ENCODE data around the gene SC5D. TPM values are rescaled to one million over a fixed set of nuclear protein-coding genes. Genes with fewer than 3 reads are reported as not detected.

SC5D gene
- total RNA-seq, 1 donor from 2014 or later: 26.3 TPM

DNA sequence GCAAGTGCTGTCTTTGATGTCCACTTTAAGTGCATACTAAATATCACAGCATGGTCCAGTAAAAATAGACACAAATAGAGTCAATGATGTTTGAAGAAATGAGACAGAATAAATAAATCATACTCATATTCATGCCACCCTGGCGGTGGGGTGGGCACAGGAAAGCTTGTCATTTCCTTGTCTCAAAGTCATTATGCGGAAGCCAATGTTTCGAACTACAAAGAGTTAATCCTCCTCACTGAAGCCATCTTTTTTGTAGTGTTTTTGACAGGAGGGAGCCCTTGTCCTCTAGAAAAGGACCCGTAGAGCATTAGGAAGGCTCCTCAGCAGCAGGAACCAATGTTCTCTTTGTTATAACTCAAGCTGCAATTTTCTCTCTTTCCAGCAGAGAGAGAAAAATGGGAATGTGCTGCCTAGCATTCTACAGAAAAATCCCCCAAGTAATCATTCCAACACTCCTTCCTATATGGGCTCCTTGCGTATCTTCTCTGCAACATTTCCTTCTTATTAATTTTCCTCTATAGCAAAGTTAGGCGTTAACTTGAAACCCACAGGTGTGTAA lies 30.6 kb downstream of the SC5D start:
- no peaks in the 10 kb centered on the region for H3K9me3 Mint-ChIP-seq
- intact Hi-C loops (cut with micrococcal nuclease): no loop called here
- DNase-seq (ENCODE audit: low spot score): no peak
- H3K36me3 Mint-ChIP-seq (ENCODE audit: low read depth): no peaks in the 10 kb centered on the region
- no peak overlapping the region for H3K27ac Mint-ChIP-seq
- H3K4me1 Mint-ChIP-seq (ENCODE audit: low read depth): peaks cover 24% of the 10 kb centered on the region
- H3K27me3 Mint-ChIP-seq (ENCODE audit: insufficient read depth): peaks cover 5% of the 10 kb centered on the region
- no peak overlapping the region for H3K4me3 Mint-ChIP-seq

DNA sequence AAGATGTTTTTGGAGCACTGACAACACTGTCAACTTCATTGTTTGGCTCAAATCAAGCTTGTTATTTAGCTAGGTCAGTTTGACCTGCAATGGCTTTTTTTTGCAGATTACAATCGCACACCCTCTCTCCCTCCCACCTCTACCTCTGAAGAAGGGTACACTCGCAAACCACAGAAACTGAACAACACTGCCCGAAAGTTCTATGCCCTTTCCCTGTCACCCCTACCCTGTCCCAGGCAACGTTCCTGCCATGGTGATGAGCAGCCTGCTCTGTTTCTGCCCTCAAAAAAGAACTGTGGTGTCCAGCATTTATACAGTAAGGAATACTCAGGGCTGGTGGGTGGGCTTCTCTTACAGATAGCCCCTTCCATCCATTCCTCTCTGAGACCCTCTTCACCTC lies 33.7 kb downstream of the SC5D start:
- no peak overlapping the region for H3K27ac Mint-ChIP-seq
- no peak for DNase-seq (ENCODE audit: low spot score)
- H3K36me3 Mint-ChIP-seq (ENCODE audit: low read depth): no peaks in the 10 kb centered on the region
- H3K4me3 Mint-ChIP-seq: no peak overlapping the region
- peaks cover 7% of the 10 kb centered on the region for H3K4me1 Mint-ChIP-seq (ENCODE audit: low read depth)
- intact Hi-C loops (cut with micrococcal nuclease): loop anchor here (2.0 to 5.0 kb wide), 2 partner anchors 15 to 41 kb away; no protein-coding TSS in a partner anchor
- H3K9me3 Mint-ChIP-seq: no peaks in the 10 kb centered on the region
- H3K27me3 Mint-ChIP-seq (ENCODE audit: insufficient read depth): peaks cover 7% of the 10 kb centered on the region

DNA sequence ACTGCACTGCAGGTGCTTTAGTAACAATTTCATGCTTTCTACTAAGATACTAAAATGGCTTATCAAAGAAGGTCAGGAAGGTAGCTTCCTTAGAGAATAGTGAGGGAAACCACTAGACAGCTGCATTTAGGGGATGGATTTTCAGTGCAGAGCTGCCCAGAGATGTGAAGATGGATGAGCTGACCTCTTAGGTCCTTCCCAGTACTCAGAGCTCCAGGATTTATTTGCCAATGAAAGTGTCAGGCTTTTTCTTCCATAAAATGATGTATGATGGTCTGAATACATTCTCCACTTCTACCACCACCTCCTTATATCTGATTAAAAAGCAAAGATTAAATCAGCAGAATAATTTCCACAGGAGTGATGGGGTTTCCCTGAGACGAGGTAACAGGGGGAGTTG lies 35.0 kb downstream of the SC5D start:
- no peak overlapping the region for H3K27ac Mint-ChIP-seq
- no peak overlapping the region for H3K4me3 Mint-ChIP-seq
- H3K27me3 Mint-ChIP-seq (ENCODE audit: insufficient read depth): peaks cover 4% of the 10 kb centered on the region
- DNase-seq (ENCODE audit: low spot score): no peak
- H3K4me1 Mint-ChIP-seq (ENCODE audit: low read depth): no peaks in the 10 kb centered on the region
- intact Hi-C loops (cut with micrococcal nuclease): loop anchor here (2.0 to 5.0 kb wide), 2 partner anchors 13 to 40 kb away; no protein-coding TSS in a partner anchor
- no peaks in the 10 kb centered on the region for H3K36me3 Mint-ChIP-seq (ENCODE audit: low read depth)
- H3K9me3 Mint-ChIP-seq: no peaks in the 10 kb centered on the region

DNA sequence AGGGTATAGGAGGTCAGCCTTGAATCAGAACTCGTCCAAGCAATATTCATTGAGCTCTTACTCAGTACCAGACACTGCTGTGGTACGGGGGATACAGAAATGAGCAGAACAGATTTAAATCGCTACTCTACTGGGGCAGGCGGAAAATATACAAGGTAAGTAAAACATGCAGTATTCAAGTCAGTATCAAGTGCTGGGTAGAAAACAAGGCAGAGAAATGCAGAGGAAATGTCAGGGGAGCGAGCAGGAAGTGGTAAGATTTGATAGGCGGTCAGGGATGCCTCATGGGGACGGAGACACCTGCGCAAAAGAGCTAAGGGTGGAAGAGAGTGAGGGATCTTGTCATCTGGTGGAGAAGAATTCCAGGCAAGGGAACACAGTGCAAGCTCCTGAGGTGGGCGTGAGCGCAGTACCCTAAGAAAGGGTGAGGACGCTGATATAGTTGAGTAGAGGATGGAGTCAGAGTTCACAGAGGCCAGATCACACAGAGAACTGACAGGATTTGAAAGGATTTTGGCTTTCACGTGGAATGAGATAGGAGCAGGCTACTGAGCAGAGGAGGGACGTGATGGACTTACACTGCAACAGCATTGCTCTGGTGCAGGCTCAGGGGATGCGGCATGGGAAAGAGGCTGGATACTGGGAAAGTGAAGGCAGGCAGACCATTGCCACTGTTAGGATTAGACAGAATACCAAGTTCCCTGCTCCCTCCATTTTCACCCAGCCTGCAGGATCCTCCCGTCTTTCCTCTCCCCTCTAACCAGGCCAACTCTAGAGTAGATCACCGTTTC lies 35.8 kb downstream of the SC5D start:
- no peak overlapping the region for H3K27ac Mint-ChIP-seq
- peak; percentile 25 for DNase-seq (ENCODE audit: low spot score)
- H3K27me3 Mint-ChIP-seq (ENCODE audit: insufficient read depth): peaks cover 4% of the 10 kb centered on the region
- intact Hi-C loops (cut with micrococcal nuclease): loop anchor here (2.0 to 5.0 kb wide), 2 partner anchors 39 to 140 kb away; no protein-coding TSS in a partner anchor
- no peaks in the 10 kb centered on the region for H3K9me3 Mint-ChIP-seq
- H3K4me1 Mint-ChIP-seq (ENCODE audit: low read depth): no peaks in the 10 kb centered on the region
- H3K4me3 Mint-ChIP-seq: no peak overlapping the region
- no peaks in the 10 kb centered on the region for H3K36me3 Mint-ChIP-seq (ENCODE audit: low read depth)

DNA sequence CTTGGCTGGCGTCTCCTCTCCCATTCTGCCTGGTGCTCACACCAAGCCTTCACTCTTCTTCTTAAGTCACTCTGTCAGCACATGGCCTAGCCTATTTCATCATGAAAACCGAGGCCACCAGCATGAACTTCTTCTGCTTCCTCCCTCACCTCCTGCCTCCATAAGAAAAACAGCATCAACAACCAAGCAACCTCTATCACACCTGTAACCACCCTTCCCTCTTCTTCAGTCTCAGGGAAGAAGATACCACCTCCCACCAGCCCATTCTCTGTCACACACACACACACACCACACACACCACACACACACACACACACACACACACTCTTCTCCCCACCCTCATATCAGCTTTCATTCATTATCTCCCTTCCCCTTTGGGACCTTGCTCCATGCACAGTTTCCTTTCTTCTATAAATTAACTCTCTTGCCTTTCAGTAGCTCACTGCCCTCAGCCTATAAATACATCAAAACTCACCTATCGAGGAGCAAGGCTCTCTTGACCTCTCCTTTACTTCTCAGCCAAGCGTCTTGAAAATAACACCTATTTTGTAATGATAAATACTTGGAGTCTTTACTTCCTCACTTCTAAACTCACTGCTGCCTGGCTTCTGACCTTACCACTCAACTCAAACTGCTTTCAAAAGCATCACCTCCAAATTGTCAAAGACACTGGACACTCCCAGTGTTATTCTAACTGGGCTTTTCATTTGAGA lies 36.6 kb downstream of the SC5D start:
- Mint-ChIP-seq H3K27ac (no peak overlapping the region), H3K4me3 (no peak overlapping the region), H3K36me3 (ENCODE audit: low read depth) (no peaks in the 10 kb centered on the region), H3K27me3 (ENCODE audit: insufficient read depth) (peaks cover 4% of the 10 kb centered on the region), H3K4me1 (ENCODE audit: low read depth) (no peaks in the 10 kb centered on the region), H3K9me3 (no peaks in the 10 kb centered on the region)
- DNase-seq (ENCODE audit: low spot score): no peak
- intact Hi-C loops (cut with micrococcal nuclease): loop anchor here (2.0 to 5.0 kb wide), 2 partner anchors 38 to 140 kb away; no protein-coding TSS in a partner anchor

DNA sequence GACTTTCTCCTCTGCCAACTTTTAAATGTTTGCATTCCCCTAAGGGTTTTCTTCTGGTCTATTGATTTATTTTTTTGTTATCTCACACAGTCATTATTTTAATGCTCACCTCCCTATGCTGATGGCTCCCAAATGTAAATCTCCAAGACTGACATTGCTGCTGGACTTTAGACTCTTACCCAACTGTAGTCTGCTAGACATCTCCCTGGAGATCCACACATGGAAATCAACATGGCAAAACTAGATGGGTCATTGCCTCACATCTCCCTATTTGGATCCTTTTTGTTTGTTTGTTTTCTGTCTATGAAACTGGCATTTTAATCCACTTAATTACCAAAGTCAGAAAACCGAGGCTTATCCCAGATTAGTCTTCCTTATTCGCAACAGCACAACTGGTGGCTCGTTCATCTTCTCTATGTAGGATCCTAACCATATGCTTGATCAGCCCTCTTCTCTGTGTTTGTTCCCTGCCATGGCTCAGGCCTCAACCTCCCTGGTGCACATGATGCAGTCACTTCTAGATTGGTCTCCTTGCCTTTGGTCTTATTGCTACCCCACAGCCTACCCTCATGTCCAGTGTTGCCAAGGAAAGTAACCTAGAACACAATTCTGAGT lies 37.3 kb downstream of the SC5D start:
- intact Hi-C loops (cut with micrococcal nuclease): loop anchor here (2.0 to 5.0 kb wide), 2 partner anchors 37 to 139 kb away; no protein-coding TSS in a partner anchor
- H3K9me3 Mint-ChIP-seq: no peaks in the 10 kb centered on the region
- H3K27me3 Mint-ChIP-seq (ENCODE audit: insufficient read depth): peaks cover 4% of the 10 kb centered on the region
- DNase-seq (ENCODE audit: low spot score): no peak
- no peaks in the 10 kb centered on the region for H3K4me1 Mint-ChIP-seq (ENCODE audit: low read depth)
- no peaks in the 10 kb centered on the region for H3K36me3 Mint-ChIP-seq (ENCODE audit: low read depth)
- no peak overlapping the region for H3K27ac Mint-ChIP-seq
- H3K4me3 Mint-ChIP-seq: no peak overlapping the region

DNA sequence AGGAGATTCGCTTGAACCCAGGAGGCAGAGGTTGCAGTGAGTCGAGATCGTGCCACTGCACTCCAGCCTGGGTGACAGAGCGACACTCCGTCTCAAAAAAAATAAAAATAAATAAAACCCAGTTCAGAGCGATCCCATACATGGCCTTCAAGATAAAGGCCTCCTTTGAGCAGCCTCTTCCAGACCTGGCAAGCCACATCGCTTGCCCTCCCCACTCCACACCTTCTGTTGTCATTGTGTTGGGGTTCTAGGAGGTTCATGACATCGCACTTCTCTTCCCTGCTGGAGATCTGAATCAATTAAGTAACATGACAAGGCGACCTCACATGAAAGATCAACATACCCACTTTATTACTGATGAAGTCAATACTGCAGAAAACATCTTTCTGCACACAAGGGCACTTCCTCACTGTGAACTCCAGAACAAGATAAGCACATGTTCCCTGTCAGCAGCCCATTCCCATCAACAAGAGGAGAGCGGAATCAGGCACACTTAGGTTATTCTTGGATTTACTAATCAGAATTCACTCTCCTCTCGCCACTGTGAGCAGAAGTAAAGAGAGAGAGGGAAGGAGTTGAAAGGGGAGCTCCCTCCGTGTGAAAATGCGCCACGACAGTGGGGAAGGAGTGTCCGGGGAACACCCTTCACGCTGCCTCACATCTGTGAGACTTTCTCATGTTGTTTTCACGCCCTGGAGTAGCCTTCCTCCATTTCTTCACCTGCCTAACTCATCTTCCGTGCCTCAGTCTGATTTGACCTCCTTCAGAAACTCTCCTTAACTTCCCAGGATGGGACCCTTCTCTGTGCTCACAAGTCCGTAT lies 38.3 kb downstream of the SC5D start:
- no peaks in the 10 kb centered on the region for H3K36me3 Mint-ChIP-seq (ENCODE audit: low read depth)
- intact Hi-C loops (cut with micrococcal nuclease): no loop called here
- no peak for DNase-seq (ENCODE audit: low spot score)
- H3K27ac Mint-ChIP-seq: no peak overlapping the region
- H3K9me3 Mint-ChIP-seq: no peaks in the 10 kb centered on the region
- H3K4me1 Mint-ChIP-seq (ENCODE audit: low read depth): peaks cover 8% of the 10 kb centered on the region
- peaks cover 4% of the 10 kb centered on the region for H3K27me3 Mint-ChIP-seq (ENCODE audit: insufficient read depth)
- H3K4me3 Mint-ChIP-seq: no peak overlapping the region

DNA sequence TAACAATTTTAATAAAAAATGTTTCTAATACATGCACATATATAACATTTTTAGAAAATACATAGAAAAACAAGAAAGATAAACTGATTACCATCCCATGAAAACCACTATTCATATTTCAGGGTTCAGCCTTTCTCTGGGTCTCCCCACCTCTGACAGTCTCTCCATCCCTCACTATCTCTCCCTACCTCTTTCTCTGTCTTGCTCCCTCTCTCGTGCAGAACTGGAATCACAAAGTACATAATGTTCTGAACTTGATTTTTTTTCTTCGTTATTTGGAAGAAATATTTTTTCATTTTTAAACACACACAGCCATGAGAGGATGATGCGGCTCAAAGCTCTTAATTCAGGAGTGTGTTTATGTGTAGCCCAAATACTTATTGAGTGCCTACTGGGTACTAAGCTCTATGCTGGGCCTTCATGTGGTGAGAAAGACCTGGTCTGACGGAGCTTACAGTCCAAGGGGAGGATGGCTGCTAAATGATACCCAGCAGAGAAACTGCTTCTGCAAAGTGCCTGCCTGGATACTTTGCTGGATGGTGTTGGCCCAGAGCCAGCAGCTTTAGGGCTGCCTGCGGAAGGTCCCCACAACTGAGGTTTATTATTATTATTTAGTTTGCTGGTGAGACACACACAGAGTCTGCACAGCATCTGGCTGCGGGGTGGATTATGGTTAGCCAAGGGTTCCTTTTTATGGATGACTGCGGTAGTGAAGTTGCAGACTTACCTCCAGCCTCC lies 42.6 kb downstream of the SC5D start:
- peaks cover 48% of the 10 kb centered on the region for H3K4me1 Mint-ChIP-seq (ENCODE audit: low read depth)
- no peak for DNase-seq (ENCODE audit: low spot score)
- intact Hi-C loops (cut with micrococcal nuclease): no loop called here
- peaks cover 4% of the 10 kb centered on the region for H3K27me3 Mint-ChIP-seq (ENCODE audit: insufficient read depth)
- no peaks in the 10 kb centered on the region for H3K9me3 Mint-ChIP-seq
- no peak overlapping the region for H3K4me3 Mint-ChIP-seq
- no peak overlapping the region for H3K27ac Mint-ChIP-seq
- no peaks in the 10 kb centered on the region for H3K36me3 Mint-ChIP-seq (ENCODE audit: low read depth)

DNA sequence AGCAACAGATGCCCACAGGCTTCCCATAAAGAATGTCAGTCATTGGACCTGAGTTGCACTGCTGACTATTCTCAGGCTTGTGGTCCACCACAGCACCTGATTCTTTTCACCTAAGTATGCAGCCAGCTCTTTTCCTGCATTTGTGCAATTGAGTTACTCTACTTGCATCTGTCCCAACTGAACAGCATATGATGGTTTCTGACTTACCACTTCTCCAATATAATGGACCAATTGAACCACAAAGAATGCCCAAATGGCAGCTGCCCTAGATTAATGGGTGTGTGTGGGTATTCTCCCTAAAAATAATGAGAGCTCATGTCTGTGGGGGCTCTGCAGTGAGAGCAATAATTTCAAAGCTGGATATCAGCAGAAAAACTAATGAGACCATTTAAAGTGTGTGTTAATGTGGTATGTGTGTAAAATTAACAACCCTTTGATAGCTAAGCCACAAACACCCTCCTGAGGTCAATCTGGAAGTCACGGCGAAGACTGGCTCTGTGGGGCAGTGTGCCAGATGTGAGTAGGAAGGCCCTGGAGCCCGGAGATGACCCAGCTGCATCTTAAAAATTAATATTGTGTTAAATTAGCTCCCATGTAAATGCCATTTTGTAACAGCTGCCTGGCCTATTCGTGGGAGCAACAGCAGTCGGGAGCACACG lies 43.8 kb downstream of the SC5D start:
- intact Hi-C loops (cut with micrococcal nuclease): no loop called here
- DNase-seq (ENCODE audit: low spot score): no peak
- no peaks in the 10 kb centered on the region for H3K27me3 Mint-ChIP-seq (ENCODE audit: insufficient read depth)
- no peaks in the 10 kb centered on the region for H3K9me3 Mint-ChIP-seq
- peak overlapping the region; percentile 9 for H3K27ac Mint-ChIP-seq
- peaks cover 57% of the 10 kb centered on the region for H3K4me1 Mint-ChIP-seq (ENCODE audit: low read depth)
- no peaks in the 10 kb centered on the region for H3K36me3 Mint-ChIP-seq (ENCODE audit: low read depth)
- H3K4me3 Mint-ChIP-seq: no peak overlapping the region

DNA sequence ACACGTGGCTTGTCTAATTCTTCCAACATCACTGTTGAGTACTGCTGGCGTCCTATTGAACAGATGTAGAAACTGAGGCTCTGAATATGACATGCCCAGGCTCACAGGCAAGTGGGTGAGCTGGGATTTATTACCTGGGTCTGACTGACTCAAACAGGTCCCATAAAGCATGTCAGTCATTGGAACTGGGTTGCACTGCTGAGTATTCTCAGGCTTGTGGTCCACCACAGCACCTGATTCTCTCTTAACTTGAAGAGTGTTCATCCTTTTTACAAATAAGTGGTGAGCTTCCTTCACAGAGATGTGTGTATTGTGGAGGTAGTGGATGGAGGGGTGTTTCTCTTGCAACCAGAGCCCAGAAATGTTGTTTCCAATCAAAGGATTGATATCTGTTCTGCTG lies 44.5 kb downstream of the SC5D start:
- intact Hi-C loops (cut with micrococcal nuclease): no loop called here
- Mint-ChIP-seq H3K36me3 (ENCODE audit: low read depth) (no peaks in the 10 kb centered on the region), H3K27ac (peak overlapping the region; percentile 1), H3K27me3 (ENCODE audit: insufficient read depth) (no peaks in the 10 kb centered on the region), H3K4me1 (ENCODE audit: low read depth) (peaks cover 61% of the 10 kb centered on the region), H3K4me3 (no peak overlapping the region), H3K9me3 (no peaks in the 10 kb centered on the region)
- DNase-seq (ENCODE audit: low spot score): no peak

DNA sequence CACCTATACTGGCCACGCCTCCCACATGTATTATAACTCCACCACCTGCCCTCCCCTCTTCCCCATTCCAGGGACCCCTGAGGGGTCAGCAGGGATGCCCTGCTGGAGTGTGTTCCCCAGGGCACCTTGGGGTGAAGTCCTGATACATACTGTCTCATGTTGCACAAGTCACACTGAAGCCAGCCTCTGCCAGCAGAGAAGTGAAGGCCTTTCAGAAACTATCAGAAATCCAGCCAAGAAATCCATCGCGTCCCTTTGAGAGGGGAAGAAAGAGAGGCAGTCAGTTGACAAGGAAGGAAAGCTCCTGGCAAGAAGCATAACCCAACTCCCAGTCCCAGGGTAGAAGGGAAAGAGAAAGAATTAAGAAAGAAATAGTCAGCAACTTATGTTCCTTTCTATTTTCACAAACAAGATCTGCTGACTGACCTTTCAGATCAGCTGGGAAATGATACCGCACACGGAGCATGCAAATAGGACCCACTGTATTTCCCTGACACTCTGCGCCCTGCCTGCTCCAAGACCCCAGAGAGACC lies 45.2 kb downstream of the SC5D start:
- intact Hi-C loops (cut with micrococcal nuclease): no loop called here
- H3K4me1 Mint-ChIP-seq (ENCODE audit: low read depth): peaks cover 61% of the 10 kb centered on the region
- H3K27me3 Mint-ChIP-seq (ENCODE audit: insufficient read depth): no peaks in the 10 kb centered on the region

More for the DNA sequence above, 45.2 kb downstream of the SC5D start:
- no peaks in the 10 kb centered on the region for H3K9me3 Mint-ChIP-seq
- no peak overlapping the region for H3K4me3 Mint-ChIP-seq
- no peak for DNase-seq (ENCODE audit: low spot score)
- H3K27ac Mint-ChIP-seq: no peak overlapping the region
- no peaks in the 10 kb centered on the region for H3K36me3 Mint-ChIP-seq (ENCODE audit: low read depth)

Measured in activated T-helper 1 cell treated with anti-CD3 and anti-CD28 coated beads, Interleukin-12 subunit alpha, Interleukin-12 subunit beta, Interleukin-2, Interleukin-4 antibody, amounts not matched to agents 30 ng/mL and 10 ng/mL and 1 ng/mL, durations not matched to agents 14 hours and 24 hours and 36 hours (primary cell).